Left lung (tissue), 10 donors: ENCODE data around the gene EXOC1L. TPM values are rescaled to one million over a fixed set of nuclear protein-coding genes. Genes with fewer than 3 reads are reported as not detected.

Experiments used
- ATAC-seq: fragments of 200-7000 bp; cut with Tn5 transposase; one replicate; pipeline ENCODE4 v1.9.1; 2020; ENCODE audit warnings: moderate library complexity
- DNase-seq, 4 donors: peaks; one replicate each; pipeline ENCODE4 v3.0.0-alpha.2; 2013 to 2020
- H3K27ac ChIP-seq, 2 donors: fragments of 200-600 bp; sonication (generic) in 1 of 2; one replicate each; pipeline versions ENCODE4 v1.5.0 to v1.8.0; 2020 to 2021
- H3K27me3 ChIP-seq, 2 donors: fragments of 200-600 bp; sonication (generic) in 1 of 2; one replicate each; pipeline versions ENCODE4 v1.5.0 to v1.8.0; 2020 to 2021
- H3K36me3 ChIP-seq, 2 donors: fragments of 200-600 bp; sonication (generic) in 1 of 2; one replicate each; pipeline versions ENCODE4 v1.5.0 to v1.8.0; 2020 to 2021
- H3K4me1 ChIP-seq, 2 donors: fragments of 200-600 bp; one replicate each; pipeline ENCODE4 v1.8.0; 2021
- H3K4me3 ChIP-seq, 2 donors: fragments of 200-600 bp; sonication (generic) in 1 of 2; one replicate each; pipeline versions ENCODE4 v1.5.0 to v1.8.0; 2020 to 2021; ENCODE audit warnings: mild to moderate bottlenecking in 1 of 2
- H3K9me3 ChIP-seq, 2 donors: fragments of 200-600 bp; sonication (generic) in 1 of 2; one replicate each; pipeline versions ENCODE4 v1.5.0 to v1.8.0; 2020 to 2021
- intact Hi-C, 2 donors: fragments of 100-400 bp; cut with DNase I; formaldehyde crosslinking; loops; one replicate each; pipeline versions ENCODE4 v1.11.2 to v1.14.2; 2022
- polyA plus RNA-seq, 6 donors: library from polyadenylated mRNA; unstranded; fragments of 120-200 nt; gene quantifications; one replicate each; pipeline ENCODE4 v1.2.1, GENCODE V29; 2013; ENCODE audit not compliant: insufficient read length in 6 of 6
- total RNA-seq, 2 donors: library from RNA; stranded (reverse); fragmentation: NEBNext Ultra II Directional; extraction: Animal tissue kit (Norgen Biotek cat#: 25700); gene quantifications; one replicate each; pipeline ENCODE4 v1.2.1, GENCODE V29; 2021
- TF ChIP-seq, protein P1 (sequence below), 2 donors: fragments of 200-600 bp; sonication (generic) in 1 of 2; IDR thresholded peaks; one replicate each; pipeline versions ENCODE4 v1.5.0 to v1.8.0; 2021; ENCODE audit warnings: antibody characterized with exemption in 2 of 2
- donor health status: DM: no; HTN: yes; CAD: no.
- donor health status: DM: no; HTN: no; CAD: no.

EXOC1L gene
- total and polyA plus RNA-seq, 8 donors = 0.20 to 0.43 (median 0.36) TPM; not detected in 5

GRCh38 chr4:55830048-55830447 is 10.5 kb downstream of the EXOC1L start:
- no peaks in the 10 kb centered on the region for H3K4me1 ChIP-seq
- no peak overlapping the region for H3K27ac ChIP-seq
- DNase-seq (no peak), ATAC-seq (no peak)
- no peaks in the 10 kb centered on the region for H3K9me3 ChIP-seq
- H3K4me3 ChIP-seq = no peak overlapping the region
- no peaks in the 10 kb centered on the region for H3K27me3 ChIP-seq
- intact Hi-C loops = no loop called here
- no peaks in the 10 kb centered on the region for H3K36me3 ChIP-seq
- TF ChIP-seq, protein P1, sequence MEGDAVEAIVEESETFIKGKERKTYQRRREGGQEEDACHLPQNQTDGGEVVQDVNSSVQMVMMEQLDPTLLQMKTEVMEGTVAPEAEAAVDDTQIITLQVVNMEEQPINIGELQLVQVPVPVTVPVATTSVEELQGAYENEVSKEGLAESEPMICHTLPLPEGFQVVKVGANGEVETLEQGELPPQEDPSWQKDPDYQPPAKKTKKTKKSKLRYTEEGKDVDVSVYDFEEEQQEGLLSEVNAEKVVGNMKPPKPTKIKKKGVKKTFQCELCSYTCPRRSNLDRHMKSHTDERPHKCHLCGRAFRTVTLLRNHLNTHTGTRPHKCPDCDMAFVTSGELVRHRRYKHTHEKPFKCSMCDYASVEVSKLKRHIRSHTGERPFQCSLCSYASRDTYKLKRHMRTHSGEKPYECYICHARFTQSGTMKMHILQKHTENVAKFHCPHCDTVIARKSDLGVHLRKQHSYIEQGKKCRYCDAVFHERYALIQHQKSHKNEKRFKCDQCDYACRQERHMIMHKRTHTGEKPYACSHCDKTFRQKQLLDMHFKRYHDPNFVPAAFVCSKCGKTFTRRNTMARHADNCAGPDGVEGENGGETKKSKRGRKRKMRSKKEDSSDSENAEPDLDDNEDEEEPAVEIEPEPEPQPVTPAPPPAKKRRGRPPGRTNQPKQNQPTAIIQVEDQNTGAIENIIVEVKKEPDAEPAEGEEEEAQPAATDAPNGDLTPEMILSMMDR (IDR thresholded peaks at IDR 0.05) = no peak

- DNase-seq (peak in 1 of 4 donors; percentile 1), ATAC-seq (no peak)
- intact Hi-C loops = no loop called here
- H3K36me3 ChIP-seq = no peaks in the 10 kb centered on the region
- H3K9me3 ChIP-seq = no peaks in the 10 kb centered on the region
- H3K27me3 ChIP-seq = no peaks in the 10 kb centered on the region
- H3K27ac ChIP-seq = no peak overlapping the region
- H3K4me3 ChIP-seq = no peak overlapping the region
- TF ChIP-seq, protein P1 (IDR thresholded peaks at IDR 0.05) = no peak
- H3K4me1 ChIP-seq = no peaks in the 10 kb centered on the region
Measured at GRCh38 chr4:55830716-55831115, 11.1 kb downstream of the EXOC1L start.

DNA sequence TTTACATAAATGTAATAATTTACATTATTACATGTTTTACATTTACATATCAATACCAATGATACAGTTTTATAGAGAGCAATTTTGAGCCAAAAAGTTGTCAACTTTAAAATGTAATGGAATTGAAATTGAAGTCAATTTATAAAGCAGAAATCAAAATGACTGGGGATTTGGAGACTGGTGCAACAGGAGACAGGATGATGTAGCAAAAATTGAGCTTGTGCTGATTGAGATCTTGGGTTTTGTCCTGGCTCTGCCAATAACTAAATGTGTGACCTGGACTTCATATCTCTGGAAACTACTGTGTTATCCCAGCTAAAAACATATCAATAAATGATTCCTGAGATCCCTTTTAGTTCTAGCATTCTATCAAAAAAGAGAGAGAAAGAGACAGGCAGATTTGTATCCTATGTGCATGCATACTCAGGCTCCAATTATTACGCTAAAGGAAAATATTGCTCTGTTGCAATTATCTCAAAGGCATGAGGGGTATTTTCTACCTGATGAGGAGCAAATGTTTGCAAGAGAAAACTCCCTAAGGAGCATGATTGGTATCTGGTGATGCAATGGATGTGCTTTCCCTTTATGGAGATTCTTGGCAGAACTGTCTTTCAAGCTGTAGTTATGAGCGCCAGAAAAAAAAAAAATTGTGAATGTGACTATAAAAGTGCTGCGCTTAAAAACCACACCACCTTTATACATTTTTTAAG is 14.7 kb downstream of the EXOC1L start:
- Histone ChIP-seq H3K27me3 (peaks cover 0 to 4% of the 10 kb centered on the region in 2 donors), H3K27ac (no peak overlapping the region), H3K4me3 (no peak overlapping the region), H3K4me1 (no peaks in the 10 kb centered on the region), H3K36me3 (no peaks in the 10 kb centered on the region), H3K9me3 (peaks cover 0 to 3% of the 10 kb centered on the region in 2 donors)
- intact Hi-C loops = no loop called here
- TF ChIP-seq, protein P1 (IDR thresholded peaks at IDR 0.05) = no peak
- ATAC-seq = no peak
- no peak for DNase-seq

- ATAC-seq (no peak), DNase-seq (no peak)
- TF ChIP-seq, protein P1 (IDR thresholded peaks at IDR 0.05) = no peak
- Histone ChIP-seq H3K9me3 (peaks cover 0 to 3% of the 10 kb centered on the region in 2 donors), H3K27ac (no peak overlapping the region), H3K36me3 (no peaks in the 10 kb centered on the region), H3K4me1 (no peaks in the 10 kb centered on the region), H3K27me3 (peaks cover 0 to 4% of the 10 kb centered on the region in 2 donors), H3K4me3 (no peak overlapping the region)
- intact Hi-C loops = no loop called here
Measured at GRCh38 chr4:55837903-55838302, 18.3 kb downstream of the EXOC1L start.

DNA sequence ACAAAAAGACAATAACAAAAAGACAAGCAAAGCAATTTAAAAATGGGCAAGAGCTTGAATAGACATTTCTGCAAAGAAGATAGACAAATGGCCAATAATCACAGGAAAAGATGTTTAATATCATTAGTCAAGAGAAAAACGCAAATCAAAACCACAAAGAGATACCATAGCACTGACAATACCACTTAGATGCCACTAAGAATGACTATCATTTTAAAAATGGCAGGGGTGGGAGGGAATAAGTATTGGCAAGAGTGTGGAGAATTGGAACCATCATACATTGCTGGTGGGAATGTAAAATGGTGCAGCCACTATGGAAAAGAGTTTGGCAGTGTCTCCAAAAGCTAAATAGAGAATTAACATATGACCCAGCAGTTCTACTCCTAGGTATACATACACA is 18.8 kb downstream of the EXOC1L start:
- intact Hi-C loops = no loop called here
- TF ChIP-seq, protein P1 (IDR thresholded peaks at IDR 0.05) = no peak
- ATAC-seq = no peak

More for the DNA sequence above, 18.8 kb downstream of the EXOC1L start:
- Histone ChIP-seq H3K27ac (no peak overlapping the region), H3K36me3 (no peaks in the 10 kb centered on the region), H3K27me3 (peaks cover 0 to 4% of the 10 kb centered on the region in 2 donors), H3K4me1 (no peaks in the 10 kb centered on the region), H3K9me3 (peaks cover 0 to 3% of the 10 kb centered on the region in 2 donors), H3K4me3 (no peak overlapping the region)
- DNase-seq = no peak
